T47D (cell line): Measurements from ENCODE around the gene ATP5ME.

Experiments used
- DNase-seq, 2 experiments: peaks; one replicate each; pipeline versions ENCODE4 v3.0.0 to v3.0.0-alpha.2; 2011 to 2012; ENCODE audit warnings: low read depth in 1 of 2, low spot score in 1 of 2
- JUND ChIP-seq: IDR thresholded peaks from 2 replicates; pipeline ENCODE4 v1.6.1; 2012; ENCODE audit warnings: low read depth
- in situ Hi-C: cut with HindIII; loops from 2 replicates; pipeline ENCODE4 v1.10.0; 2016; ENCODE audit warnings: low sequenced_read_pairs, low pct_unique_long_range_greater_than_20kb

The ATP5ME gene

GRCh38 chr4:674172-675035 lies at the start of gene ATP5ME, which contains the start of gene MYL5:
TSS of gene ATP5ME (minus strand) at chr4:674276. CDS start at chr4:674247, 29 bp downstream.
TSS of gene MYL5 (plus strand) at chr4:674542. CDS start at chr4:678027, 3,485 bp downstream.
- in situ Hi-C loops = no loop called here
- no peak for TF ChIP-seq JUND
- DNase-seq = peak; percentile 97 to 99

GRCh38 chr4:722851-723360 lies 48.8 kb upstream of the ATP5ME start:
- in situ Hi-C loops = no loop called here
- no peak for DNase-seq
- no peak for TF ChIP-seq JUND

GRCh38 chr4:722169-722725 lies 48.2 kb upstream of the ATP5ME start:
- in situ Hi-C loops = no loop called here
- no peak for TF ChIP-seq JUND
- DNase-seq = no peak

GRCh38 chr4:721261-722168 lies 47.4 kb upstream of the ATP5ME start:
- TF ChIP-seq JUND = no peak
- no peak for DNase-seq
- in situ Hi-C loops = no loop called here

- no peak for TF ChIP-seq JUND
- in situ Hi-C loops = no loop called here
These were observed 46.2 kb upstream of the ATP5ME start for GRCh38 chr4:720111-720860.

GRCh38 chr4:718460-718859 lies 44.4 kb upstream of the ATP5ME start:
- no peak for TF ChIP-seq JUND
- no peak for DNase-seq
- in situ Hi-C loops = no loop called here

More at GRCh38 chr4:720111-720860, 46.2 kb upstream of the ATP5ME start:
- DNase-seq = no peak

GRCh38 chr4:717601-718320 lies 43.7 kb upstream of the ATP5ME start:
- in situ Hi-C loops = no loop called here
- no peak for TF ChIP-seq JUND
- DNase-seq = no peak

GRCh38 chr4:714087-714486 lies 40.0 kb upstream of the ATP5ME start:
- no peak for TF ChIP-seq JUND
- in situ Hi-C loops = no loop called here
- DNase-seq = no peak

GRCh38 chr4:712916-713632 lies 39.0 kb upstream of the ATP5ME start:
- in situ Hi-C loops = no loop called here
- no peak for DNase-seq
- no peak for TF ChIP-seq JUND

GRCh38 chr4:712093-712492 lies 38.0 kb upstream of the ATP5ME start:
- no peak for DNase-seq
- in situ Hi-C loops = no loop called here
- no peak for TF ChIP-seq JUND

GRCh38 chr4:710916-711315 lies 36.8 kb upstream of the ATP5ME start:
- DNase-seq = no peak
- in situ Hi-C loops = no loop called here

More at GRCh38 chr4:710916-711315, 36.8 kb upstream of the ATP5ME start:
- no peak for TF ChIP-seq JUND
